GM12875 (cell line): Measurements from ENCODE around the gene KLHL5.

ENCODE experiments used
- H3K4me3 ChIP-seq: one replicate; pipeline ENCODE4 v1.5.1; 2011; ENCODE audit warnings: low read depth, low read length, control low read depth
- TF ChIP-seq, protein P1 (sequence below): IDR thresholded peaks from 2 replicates; pipeline ENCODE4 v1.5.1; 2011; ENCODE audit warnings: low read depth, mild to moderate bottlenecking, control low read depth, inconsistent platforms, low read length, moderate library complexity, borderline replicate concordance; ENCODE audit not compliant: insufficient read depth

Gene KLHL5

DNA sequence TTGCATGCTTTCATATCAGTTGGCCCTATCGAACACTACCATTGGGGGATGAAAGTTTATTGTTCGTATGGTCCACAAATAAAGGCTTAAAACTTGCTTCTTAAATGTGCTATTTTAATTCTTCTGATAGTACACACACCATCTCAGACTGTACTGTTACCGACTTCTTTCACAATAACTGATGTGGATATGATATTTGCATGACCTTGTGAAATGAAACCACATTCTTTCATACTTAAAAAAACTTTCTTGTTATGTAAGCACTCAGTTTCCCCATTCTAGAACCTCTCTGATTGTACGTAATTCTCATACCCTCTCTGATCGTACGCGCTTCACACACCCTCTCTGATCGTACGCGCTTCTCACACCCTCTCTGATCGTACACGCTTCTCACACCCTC lies 108.3 kb downstream of the KLHL5 start:
- TF ChIP-seq, protein P1, sequence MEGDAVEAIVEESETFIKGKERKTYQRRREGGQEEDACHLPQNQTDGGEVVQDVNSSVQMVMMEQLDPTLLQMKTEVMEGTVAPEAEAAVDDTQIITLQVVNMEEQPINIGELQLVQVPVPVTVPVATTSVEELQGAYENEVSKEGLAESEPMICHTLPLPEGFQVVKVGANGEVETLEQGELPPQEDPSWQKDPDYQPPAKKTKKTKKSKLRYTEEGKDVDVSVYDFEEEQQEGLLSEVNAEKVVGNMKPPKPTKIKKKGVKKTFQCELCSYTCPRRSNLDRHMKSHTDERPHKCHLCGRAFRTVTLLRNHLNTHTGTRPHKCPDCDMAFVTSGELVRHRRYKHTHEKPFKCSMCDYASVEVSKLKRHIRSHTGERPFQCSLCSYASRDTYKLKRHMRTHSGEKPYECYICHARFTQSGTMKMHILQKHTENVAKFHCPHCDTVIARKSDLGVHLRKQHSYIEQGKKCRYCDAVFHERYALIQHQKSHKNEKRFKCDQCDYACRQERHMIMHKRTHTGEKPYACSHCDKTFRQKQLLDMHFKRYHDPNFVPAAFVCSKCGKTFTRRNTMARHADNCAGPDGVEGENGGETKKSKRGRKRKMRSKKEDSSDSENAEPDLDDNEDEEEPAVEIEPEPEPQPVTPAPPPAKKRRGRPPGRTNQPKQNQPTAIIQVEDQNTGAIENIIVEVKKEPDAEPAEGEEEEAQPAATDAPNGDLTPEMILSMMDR = no peak
- H3K4me3 ChIP-seq = no peak overlapping the region
